Transverse colon (tissue), 4 donors: ENCODE measurements around the gene SMYD5. TPM values are rescaled to one million over a fixed set of nuclear protein-coding genes. Genes with fewer than 3 reads are reported as not detected.

Experiments
- DNase-seq: peaks from one replicate; pipeline ENCODE4 v3.0.0-alpha.2; 2019
- H3K27ac ChIP-seq, 4 donors: fragments of 200-600 bp; sonication (generic); 2 replicates each; pipeline ENCODE4 v1.5.1; 2016 to 2018; ENCODE audit warnings: inconsistent platforms in 4 of 4
- H3K27me3 ChIP-seq: fragments of 200-600 bp; sonication (generic); 2 replicates; pipeline ENCODE4 v1.5.1; 2017; ENCODE audit warnings: inconsistent platforms
- H3K36me3 ChIP-seq, 4 donors: fragments of 200-600 bp; sonication (generic); 2 replicates each; pipeline ENCODE4 v1.5.1; 2017 to 2019; ENCODE audit warnings: inconsistent platforms in 4 of 4
- H3K4me1 ChIP-seq, 4 donors: fragments of 200-600 bp; sonication (generic); 2 replicates each; pipeline ENCODE4 v1.5.1; 2017 to 2020; ENCODE audit warnings: inconsistent platforms in 4 of 4
- H3K4me3 ChIP-seq, 4 donors: fragments of 200-600 bp; sonication (generic); 1 replicate in 1 of 4; 2 replicates in 3 of 4; pipeline versions ENCODE4 v1.5.1 to v1.6.1; 2017 to 2019; ENCODE audit warnings: inconsistent platforms in 4 of 4
- H3K9me3 ChIP-seq, 2 donors: fragments of 200-600 bp; sonication (generic); 2 replicates each; pipeline ENCODE4 v1.5.1; 2017 to 2019; ENCODE audit warnings: inconsistent platforms in 2 of 2
- CTCF ChIP-seq, 5 experiments: fragments of 200-600 bp in 3 of 5; fragments of 450-650 bp in 2 of 5; sonication (generic) in 3 of 5; IDR thresholded peaks; 1 replicate in 2 of 5; 2 replicates in 3 of 5; pipeline ENCODE4 v1.5.1; 2016 to 2017; ENCODE audit warnings: antibody characterized with exemption in 5 of 5, inconsistent platforms in 3 of 5, mild to moderate bottlenecking in 2 of 5, moderate library complexity in 1 of 5
- EP300 ChIP-seq: sonication (generic); formaldehyde crosslinking; IDR thresholded peaks from one replicate; pipeline ENCODE4 v1.6.1; 2017; ENCODE audit warnings: antibody characterized with exemption, low read depth
- POLR2A ChIP-seq: fragments of 450-650 bp; IDR thresholded peaks from one replicate; pipeline ENCODE4 v1.6.1; 2016; ENCODE audit warnings: antibody characterized with exemption, mild to moderate bottlenecking, moderate library complexity
- POLR2AphosphoS5 ChIP-seq, 3 donors: sonication (generic); formaldehyde crosslinking; IDR thresholded peaks; one replicate each; pipeline ENCODE4 v1.6.1; 2016; ENCODE audit warnings: antibody characterized with exemption in 3 of 3
- WGBS, 2 donors: methylation state at CpG; one replicate each; pipeline ENCODE4 v1.1.5; 2018; ENCODE audit warnings: low coverage in 1 of 2; 5-methylcytosine and 5-hydroxymethylcytosine counted together
- in situ Hi-C, 4 donors: fragments of 200-750 bp; cut with MboI; loops; one replicate each; pipeline versions ENCODE4 v1.15.0 to v1.15.1; 2017; ENCODE audit warnings: low sequenced_read_pairs in 3 of 4, low pct_ligation_motif_present in 1 of 4, low pct_unique_long_range_greater_than_20kb in 1 of 4
- intact Hi-C: fragments of 100-400 bp; cut with DNase I; formaldehyde crosslinking; loops from one replicate; pipeline ENCODE4 v1.15.1; 2023; ENCODE audit warnings: low total_unique reads
- total RNA-seq, 4 donors: library from RNA; depleted of rRNA; stranded (reverse); fragments of >200 nt; gene quantifications; one replicate each; pipeline ENCODE4 v1.1.0, GENCODE V29; 2016

SMYD5 gene
- total RNA-seq, 4 donors from 2014 or later: 6.4 to 16.1 (median 13.4) TPM

- WGBS, 2 donors: 88% methylated on average over 15 of the region's 16 CpGs; no CpG with 5 or more reads in 1 of the 2 donors
- Histone ChIP-seq H3K4me3 (no peak overlapping the region), H3K4me1 (peaks cover 0 to 9% (median 3%) of the 10 kb centered on the region in 4 donors), H3K27me3 (peaks cover 12% of the 10 kb centered on the region), H3K9me3 (no peaks in the 10 kb centered on the region), H3K27ac (no peak overlapping the region), H3K36me3 (no peaks in the 10 kb centered on the region)
- intact Hi-C loops (no loop called here), in situ Hi-C loops (no loop called here)
- no peak for DNase-seq
- TF ChIP-seq POLR2A (no peak), EP300 (no peak), CTCF (IDR thresholded peaks at IDR 0.05) (no peak), POLR2AphosphoS5 (IDR thresholded peaks at IDR 0.05) (no peak)
Measured at GRCh38 chr2:73263540-73264331, 49.7 kb downstream of the SMYD5 start.

GRCh38 chr2:73264332-73264606, 50.2 kb downstream of the SMYD5 start:
- no peak overlapping the region for H3K27ac ChIP-seq
- TF ChIP-seq POLR2AphosphoS5 (IDR thresholded peaks at IDR 0.05) (no peak), POLR2A (no peak), CTCF (IDR thresholded peaks at IDR 0.05) (no peak), EP300 (no peak)
- no peaks in the 10 kb centered on the region for H3K9me3 ChIP-seq
- in situ Hi-C loops (no loop called here), intact Hi-C loops (no loop called here)
- peaks cover 0 to 12% (median 5%) of the 10 kb centered on the region in 4 donors for H3K4me1 ChIP-seq
- no peak overlapping the region for H3K4me3 ChIP-seq
- WGBS, 2 donors: 85% methylated on average over 15 of the region's 15 CpGs; no CpG with 5 or more reads in 1 of the 2 donors
- H3K27me3 ChIP-seq: peaks cover 15% of the 10 kb centered on the region
- no peaks in the 10 kb centered on the region for H3K36me3 ChIP-seq
- DNase-seq: no peak

GRCh38 chr2:73264783-73265182, 50.7 kb downstream of the SMYD5 start:
- H3K4me3 ChIP-seq: no peak overlapping the region
- TF ChIP-seq EP300 (no peak), POLR2AphosphoS5 (IDR thresholded peaks at IDR 0.05) (no peak), POLR2A (no peak), CTCF (IDR thresholded peaks at IDR 0.05) (no peak)

GRCh38 chr2:73265298-73266060, 51.4 kb downstream of the SMYD5 start:
- DNase-seq: no peak
- peaks cover 15% of the 10 kb centered on the region for H3K27me3 ChIP-seq
- no peaks in the 10 kb centered on the region for H3K9me3 ChIP-seq
- 91% methylated on average over 8 to 17 of the region's 28 CpGs for WGBS, 2 donors
- TF ChIP-seq CTCF (IDR thresholded peaks at IDR 0.05): no peak
- no peak for TF ChIP-seq EP300
- TF ChIP-seq POLR2AphosphoS5 (IDR thresholded peaks at IDR 0.05): no peak
- TF ChIP-seq POLR2A: no peak
- in situ Hi-C loops (no loop called here), intact Hi-C loops (no loop called here)
- no peak overlapping the region for H3K4me3 ChIP-seq
- H3K27ac ChIP-seq: no peak overlapping the region
- no peaks in the 10 kb centered on the region for H3K36me3 ChIP-seq
- peaks cover 0 to 12% (median 5%) of the 10 kb centered on the region in 4 donors for H3K4me1 ChIP-seq

More at GRCh38 chr2:73264783-73265182, 50.7 kb downstream of the SMYD5 start:
- no peak for DNase-seq
- 78 to 100% methylated on average over 1 to 4 of the region's 4 CpGs for WGBS, 2 donors
- Histone ChIP-seq H3K27ac (no peak overlapping the region), H3K4me1 (peaks cover 0 to 12% (median 5%) of the 10 kb centered on the region in 4 donors), H3K36me3 (no peaks in the 10 kb centered on the region), H3K9me3 (no peaks in the 10 kb centered on the region), H3K27me3 (peaks cover 15% of the 10 kb centered on the region)
- in situ Hi-C loops: no loop called here
- intact Hi-C loops: no loop called here
